CD4-positive, alpha-beta T cell treated with Interleukin-6 for 4 hours (primary cell): ENCODE data around the gene HCRTR2.
"Not testable (repeated sequence)": the region's sequence is repeated elsewhere in the genome, so short reads cannot be mapped to it uniquely, and the experiment has no call there.

Experiments
- DNase-seq: peaks from one replicate; pipeline ENCODE4 v3.0.0-alpha.2; 2020; ENCODE audit warnings: mixed read lengths

HCRTR2 gene

DNA sequence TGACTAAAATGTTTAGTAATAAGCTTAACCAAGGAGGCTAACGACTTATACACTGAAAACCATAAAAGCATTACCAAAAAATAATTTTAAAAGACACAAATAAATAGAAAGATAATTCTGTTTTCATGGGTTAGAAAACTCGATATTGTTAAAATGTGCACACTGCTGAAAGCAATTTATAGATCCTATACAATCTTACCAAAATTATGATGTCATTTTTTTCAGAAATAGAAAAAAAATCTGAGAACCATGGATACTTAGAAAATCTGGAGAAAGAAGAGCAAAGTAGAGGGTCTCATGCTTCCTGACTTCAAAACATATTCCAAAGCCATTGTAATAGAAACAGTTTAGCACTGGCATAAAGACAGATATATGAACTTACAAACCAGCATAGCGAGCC is 46.6 kb downstream of the HCRTR2 start:
- no peak for DNase-seq

DNA sequence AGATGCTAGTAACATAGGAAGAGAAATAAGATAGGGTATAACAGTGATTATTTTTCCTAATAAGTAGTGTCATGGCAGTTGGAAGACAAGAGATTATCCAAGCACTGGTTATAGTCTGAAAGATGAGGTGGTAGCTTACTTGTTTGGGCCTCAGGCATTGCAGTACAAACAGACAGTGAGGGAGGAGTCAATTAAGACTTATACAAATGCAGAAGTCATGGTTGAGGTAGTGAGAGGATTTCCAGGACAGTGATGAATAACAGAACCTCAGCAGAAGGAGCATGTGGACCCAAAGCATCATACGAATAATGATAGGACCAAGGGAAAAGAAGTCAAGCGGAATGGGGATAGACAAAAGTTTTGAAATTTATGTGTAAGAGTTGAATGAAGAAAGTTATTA is 53.5 kb downstream of the HCRTR2 start:
- no peak for DNase-seq

DNA sequence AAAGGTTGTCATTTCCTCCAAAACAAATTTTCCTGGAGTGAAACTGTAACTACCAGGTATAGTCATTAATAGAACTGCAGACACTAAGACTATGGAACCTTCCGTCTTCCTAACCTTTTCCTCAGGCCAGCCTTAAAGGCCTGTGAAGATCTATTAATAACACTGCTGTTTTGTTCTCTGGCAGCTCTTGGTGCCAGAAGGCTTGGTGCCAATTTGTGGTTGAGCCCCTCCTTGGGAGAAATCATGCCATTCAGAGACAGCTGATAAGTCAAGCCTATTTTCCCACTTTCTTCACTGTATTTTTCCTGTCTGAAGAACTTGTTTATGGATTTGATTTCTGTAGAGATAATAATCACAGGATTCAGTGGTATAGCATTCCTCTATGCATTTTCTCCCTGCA is 64.8 kb downstream of the HCRTR2 start:
- DNase-seq: no peak

DNA sequence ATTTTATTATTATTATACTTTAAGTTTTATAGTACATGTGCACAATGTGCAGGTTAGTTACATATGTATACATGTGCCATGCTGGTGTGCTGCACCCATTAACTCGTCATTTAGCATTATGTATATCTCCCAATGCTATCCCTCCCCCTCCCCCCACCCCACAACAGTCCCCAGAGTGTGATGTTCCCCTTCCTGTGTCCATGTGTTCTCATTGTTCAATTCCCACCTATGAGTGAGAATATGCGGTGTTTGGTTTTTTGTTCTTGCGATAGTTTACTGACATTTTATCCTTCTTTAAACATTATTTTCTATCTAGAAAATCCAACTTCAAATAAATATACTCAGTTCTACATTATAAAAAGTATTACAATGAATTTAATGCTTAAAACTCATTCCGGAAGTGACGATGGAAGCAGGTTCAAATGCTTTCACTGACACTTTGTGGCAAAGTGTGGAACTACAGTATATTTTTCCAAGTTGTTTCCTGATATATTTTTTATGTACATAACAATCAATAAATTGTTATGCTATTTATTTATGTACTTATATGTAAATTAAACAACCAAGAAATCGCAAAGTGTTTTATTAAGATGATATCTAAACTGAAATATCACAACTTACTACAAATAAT is 66.8 kb downstream of the HCRTR2 start:
- DNase-seq: not testable (repeated sequence)

DNA sequence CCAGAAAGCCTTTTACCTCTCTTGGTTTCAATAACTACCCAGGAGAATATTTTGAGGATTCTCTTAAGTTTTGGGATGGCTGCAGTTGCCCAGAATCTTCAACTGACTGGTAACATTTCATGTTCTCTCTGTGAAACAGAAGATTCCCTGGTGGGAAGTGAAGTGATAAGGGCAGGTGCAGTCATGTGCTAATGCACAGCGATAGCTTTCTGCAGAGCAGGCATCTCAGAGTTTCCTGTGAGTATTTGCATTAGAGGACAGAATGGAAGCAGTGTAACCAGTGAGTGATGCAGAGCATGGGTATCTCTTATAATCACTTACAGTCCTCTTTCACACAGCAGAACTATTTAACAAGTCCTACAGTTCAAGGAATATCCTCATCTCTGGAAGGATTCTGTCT is 76.1 kb downstream of the HCRTR2 start:
- no peak for DNase-seq

DNA sequence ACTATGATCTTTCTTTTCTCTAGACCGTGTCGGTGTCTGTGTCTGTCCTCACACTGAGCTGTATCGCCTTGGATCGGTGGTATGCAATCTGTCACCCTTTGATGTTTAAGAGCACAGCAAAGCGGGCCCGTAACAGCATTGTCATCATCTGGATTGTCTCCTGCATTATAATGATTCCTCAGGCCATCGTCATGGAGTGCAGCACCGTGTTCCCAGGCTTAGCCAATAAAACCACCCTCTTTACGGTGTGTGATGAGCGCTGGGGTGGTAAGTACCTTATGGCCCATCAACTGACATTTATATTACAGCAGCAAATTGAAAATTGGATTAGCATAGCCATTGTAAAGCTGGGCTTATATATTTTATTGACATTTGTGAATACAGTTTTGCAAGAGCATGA is 80.8 kb downstream of the HCRTR2 start:
- DNase-seq: no peak

DNA sequence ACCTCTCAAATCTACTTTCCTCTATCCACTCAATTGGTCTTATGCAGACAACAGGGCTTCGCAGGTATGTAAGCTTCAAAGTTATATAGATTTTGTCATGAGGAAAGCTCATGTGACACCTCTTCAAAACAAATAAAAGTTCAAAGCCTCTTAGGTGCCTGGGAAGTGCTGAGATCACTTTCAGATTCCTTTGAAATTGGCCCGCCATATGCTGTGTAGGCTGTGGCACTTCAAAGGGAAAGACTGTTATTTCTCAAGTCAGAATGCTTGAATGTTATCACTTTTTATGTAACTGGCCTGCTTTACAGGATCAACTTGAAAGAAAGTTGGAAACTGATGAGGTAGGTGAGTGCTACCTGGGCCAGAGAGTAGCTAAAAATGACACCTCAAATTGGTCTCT is 85.9 kb downstream of the HCRTR2 start:
- no peak for DNase-seq

DNA sequence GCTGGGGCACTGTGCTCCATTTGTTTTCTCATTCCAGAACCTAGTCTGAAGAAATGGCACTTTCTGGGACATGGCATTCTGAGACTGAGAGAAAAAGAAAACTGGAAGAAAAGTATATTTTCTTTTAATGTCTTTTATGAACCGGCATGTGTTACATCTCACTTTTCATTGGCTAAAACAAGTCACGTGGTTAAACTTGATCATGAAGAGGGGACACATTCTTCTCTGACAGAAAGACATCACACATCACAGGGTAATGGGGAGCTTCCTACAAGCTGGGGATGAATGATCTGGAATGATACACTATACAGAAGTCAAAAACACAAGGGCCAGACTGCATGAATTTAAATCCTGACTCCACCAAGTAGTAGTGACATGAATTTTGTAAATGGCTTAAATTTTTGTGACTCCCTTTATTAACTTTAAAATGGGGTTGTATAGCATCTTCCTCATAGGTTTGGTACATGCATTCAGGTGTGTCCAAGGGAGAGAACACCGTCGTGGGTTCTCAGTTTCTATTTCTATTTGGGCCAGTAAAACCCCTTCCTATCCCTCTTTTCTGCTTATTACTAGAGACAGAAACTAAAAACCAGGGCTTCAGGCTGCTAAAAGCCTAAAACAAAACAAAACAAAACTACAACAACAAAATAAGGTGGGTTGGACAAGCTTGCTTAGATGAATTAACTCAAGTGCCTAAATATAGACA is 91.2 kb downstream of the HCRTR2 start:
- DNase-seq: no peak

DNA sequence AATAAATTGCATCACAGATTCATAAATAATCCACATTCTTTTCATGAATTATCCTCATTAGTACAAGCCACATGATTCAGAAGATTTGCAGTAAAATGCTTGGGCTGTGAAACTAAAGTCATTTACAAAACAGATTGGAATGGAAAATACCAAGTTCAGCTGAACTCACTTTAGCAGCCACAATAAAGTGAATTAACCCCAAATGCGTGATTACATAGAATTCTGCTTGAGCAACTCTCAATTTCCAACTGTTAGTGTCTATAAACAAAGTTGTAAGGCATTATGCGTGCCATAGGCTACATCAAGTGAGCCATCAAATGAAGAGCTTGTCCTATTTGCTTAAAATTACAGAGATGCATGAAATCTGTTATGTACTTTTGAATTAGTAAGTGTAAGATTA is 92.6 kb downstream of the HCRTR2 start:
- DNase-seq: no peak

DNA sequence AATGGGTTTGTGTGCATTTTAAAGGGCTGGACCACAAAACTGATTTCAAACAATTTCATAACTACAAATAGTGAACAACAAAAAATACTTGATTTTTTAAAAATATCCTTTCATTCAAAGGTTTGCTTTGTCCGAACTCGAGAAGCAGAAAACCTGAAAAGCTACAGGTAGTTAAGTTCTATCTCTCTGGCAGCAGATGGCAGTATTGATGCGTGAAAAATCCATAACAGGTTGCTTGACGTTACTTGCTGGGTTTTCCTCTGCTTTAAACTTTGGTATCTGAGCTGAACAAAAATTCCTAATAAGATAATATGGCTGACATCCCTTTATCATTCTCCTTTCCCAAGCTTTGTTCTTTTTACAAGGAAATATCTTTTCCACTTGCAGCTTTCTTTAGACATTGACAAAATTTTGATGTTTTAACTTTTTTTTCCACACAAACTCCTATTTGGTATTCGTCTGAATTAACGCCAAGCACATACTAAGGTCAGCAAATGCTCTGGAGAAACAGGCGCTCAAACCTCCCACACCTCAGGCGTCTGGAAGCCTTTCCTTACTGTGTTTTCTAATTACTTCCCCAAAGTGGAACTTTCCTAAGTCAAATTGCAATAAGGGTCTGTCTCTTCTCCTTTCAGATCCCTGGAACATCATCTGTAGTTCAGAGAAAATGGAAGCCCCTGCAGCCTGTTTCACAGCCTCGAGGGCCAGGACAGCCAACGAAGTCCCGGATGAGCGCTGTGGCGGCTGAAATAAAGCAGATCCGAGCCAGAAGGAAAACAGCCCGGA is 102.6 kb downstream of the HCRTR2 start:
- DNase-seq: no peak

DNA sequence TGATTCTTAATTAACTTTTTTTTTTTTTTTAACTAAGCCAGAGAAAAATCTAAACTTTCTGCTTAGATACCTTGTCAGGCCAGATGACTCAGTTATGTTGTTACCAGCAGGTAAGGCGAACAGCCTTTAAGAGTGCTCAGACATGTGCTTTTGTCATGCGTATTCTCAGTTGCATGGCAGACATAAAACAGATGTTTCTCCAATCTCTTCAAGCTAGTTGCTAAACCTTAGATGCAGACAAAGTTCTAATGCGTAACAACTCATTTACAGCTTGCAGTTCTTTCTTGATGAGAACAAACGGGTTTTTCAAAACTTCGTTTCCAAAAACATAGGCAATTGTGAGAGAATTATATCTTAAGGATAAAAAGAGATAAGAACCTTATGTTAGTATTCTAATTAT is 103.3 kb downstream of the HCRTR2 start:
- DNase-seq: no peak

DNA sequence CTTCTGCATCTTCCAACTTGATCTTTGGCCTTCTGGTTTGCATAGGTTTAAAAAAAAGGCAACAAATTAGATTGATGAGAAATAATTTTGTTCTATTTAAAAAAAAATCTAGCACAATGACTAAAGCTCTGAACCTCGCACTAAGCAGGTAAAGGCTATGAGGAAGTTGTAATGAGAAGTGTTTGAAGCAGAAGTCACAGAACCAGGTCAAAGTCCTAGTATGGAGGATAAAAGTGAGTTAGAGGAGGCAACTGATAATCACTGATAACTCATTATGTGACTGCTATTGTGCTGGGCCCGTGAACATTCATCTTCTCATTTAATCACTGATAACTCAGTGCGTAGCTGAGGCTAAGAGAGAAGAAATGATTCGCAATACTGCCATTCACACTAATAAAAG is 106.9 kb downstream of the HCRTR2 start:
- no peak for DNase-seq

DNA sequence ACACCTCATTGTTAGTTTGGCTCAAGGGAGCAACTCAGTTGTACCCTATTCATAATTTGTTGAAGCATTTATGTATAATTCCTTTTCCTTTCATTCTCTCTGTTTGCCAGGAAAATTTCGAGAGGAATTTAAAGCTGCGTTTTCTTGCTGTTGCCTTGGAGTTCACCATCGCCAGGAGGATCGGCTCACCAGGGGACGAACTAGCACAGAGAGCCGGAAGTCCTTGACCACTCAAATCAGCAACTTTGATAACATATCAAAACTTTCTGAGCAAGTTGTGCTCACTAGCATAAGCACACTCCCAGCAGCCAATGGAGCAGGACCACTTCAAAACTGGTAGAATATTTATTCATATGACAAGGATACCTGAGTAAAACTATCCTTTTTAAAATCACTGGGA is 107.8 kb downstream of the HCRTR2 start:
- DNase-seq: no peak

DNA sequence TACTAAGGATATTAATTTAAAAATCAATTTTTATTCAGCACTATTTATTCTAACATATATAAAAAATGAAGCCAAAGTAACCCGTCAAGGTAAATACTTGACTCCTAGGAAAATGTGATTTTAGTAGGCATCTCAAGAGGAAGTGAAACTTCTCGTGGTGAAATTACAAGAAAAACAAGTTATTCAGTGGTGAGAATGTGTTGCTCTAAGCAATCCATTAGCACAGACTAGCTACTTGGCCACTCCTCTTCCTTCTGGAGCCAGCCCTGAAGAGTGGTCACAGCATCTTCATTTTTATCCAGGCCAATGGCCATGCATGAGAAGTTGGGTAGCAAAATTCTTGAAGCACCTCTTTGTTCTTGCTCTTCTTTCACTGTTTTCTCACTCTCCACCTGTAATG is 112.5 kb downstream of the HCRTR2 start:
- DNase-seq: no peak

DNA sequence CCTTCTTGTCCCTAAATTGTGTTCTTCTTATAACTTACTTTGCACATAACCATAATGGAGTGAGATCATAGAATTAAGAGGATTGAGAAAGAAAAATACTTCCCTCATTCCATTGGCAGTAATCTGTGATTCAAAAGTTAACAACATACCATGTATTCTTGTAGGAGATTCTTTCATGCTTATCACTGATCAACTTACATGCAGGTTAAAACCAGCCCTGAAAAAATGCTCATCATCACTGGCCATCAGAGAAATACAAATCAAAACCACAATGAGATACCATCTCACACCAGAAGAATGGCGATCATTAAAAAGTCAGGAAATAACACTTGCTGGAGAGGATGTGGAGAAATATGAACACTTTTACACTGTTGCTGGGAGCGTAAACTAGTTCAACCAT is 116.4 kb downstream of the HCRTR2 start:
- DNase-seq: no peak

DNA sequence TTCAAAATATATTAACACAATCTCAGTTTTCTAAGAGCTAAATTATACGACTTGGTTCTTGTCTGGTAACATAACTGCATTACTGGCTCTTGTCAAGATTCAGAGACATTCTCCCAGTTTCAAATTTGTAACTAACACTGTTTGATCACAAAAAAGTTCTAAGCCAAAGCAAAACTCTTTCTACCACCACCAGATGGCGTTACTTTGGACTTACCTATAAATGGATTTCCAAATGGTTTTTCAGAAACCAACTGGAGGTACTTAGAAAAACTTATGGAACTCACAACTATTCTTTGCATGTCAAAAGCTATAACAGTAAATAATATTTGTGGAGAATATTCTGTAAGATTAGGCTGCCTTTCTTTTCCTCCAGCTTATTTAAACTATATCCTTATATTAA is 118.8 kb downstream of the HCRTR2 start:
- no peak for DNase-seq

DNA sequence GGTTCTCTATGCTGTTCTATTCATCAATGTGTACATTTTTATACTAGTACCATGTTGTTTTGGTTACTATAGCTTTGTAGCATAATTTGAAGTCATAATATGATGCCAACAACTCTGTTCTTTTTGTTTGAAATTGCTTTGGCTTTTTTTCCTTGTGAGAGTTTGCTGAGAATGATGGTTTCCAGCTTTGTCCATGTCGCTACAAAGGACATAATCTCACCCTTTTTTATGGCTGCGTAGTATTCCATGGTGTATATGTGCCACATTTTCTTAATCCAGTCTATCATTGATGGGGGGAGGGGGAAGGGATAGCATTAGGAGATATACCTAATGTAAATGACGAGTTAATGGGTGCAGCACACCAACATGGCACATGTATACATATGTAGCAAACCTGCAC is 122.9 kb downstream of the HCRTR2 start:
- DNase-seq: not testable (repeated sequence)

DNA sequence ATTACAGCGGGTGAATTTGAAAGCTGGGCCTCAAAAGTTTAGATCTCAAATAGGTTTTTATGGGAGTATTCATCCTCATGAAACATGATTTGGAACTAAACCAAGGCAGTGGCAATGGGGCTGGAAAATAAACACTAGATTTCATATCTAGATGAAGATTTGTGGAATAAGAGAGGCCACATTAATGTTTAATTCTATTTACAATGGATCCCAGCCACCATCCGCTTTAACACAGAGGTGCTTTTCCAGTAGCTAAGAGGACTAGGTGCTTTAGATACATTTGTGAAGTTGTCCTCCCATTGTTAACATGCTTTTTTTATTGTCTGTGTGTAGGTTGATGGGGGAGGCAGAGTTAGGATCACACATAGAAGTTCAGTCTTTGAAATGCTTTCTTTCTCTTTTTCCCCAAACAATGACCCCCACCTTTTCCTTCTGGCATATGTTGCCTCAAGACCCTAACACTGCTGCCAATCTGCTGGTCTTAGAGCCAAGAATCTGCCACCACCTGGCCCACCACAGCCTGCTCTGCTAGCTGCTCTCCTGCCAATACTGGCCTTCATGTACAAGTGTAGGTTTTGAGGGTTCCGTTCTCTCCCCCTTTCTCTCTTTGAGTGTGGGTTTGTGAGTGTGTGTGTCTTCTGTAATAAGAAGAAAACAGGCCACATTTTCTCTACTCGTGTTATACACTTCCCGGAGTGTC is 125.1 kb downstream of the HCRTR2 start:
- no peak for DNase-seq

DNA sequence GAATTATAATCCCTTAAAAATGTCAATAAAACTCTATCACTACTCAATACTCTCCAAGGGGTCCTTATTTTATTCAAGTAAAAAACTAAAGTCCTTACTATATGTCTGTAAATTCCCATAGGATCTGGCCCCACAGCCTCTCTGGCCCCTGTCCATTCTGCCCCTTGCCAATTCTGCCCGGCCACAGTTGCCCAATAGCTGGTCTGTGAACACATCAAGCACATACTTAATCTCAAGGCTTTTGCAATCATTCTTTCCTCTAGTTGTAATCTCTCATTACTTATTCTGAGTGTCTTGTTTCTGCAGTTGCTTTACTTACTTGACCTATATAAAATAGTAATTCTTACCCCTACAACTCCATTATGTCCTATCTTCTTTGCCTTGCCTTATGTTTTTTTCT is 130.4 kb downstream of the HCRTR2 start:
- no peak for DNase-seq

DNA sequence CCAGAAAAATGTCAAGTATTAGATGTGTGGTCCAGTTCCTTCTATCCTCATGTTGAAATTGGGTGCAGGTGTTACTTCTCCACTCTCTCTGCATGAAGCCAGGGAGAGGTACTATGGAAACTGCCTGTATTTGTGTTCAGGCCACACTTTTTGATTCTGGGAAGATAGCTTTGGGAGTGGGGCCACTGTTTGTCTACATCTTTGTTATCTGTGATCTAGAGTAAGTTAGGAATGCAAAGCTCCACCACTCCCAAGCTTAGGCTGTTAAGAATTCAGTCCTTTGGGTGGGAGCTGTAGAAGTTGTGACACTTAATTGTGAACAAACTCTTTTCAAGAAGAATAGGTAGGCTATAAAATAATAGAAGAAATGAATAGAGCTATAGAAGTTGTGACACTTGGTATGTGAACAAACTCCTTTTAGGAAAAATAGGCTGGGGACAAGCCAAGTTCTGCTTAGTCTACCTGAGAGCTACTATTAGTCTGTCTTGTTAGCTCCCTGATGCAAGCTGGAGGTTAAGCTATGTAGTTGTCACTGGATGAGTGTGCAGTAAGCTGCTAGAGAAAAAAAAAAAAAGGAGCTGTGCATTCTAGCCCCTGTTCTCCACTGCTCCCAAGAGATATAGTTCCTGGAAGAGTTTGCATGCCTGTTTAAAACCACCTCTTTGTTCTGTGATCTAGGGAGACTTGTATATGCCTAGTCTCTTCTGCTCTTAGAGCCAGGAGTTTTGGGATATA is 145.8 kb downstream of the HCRTR2 start:
- DNase-seq: no peak

DNA sequence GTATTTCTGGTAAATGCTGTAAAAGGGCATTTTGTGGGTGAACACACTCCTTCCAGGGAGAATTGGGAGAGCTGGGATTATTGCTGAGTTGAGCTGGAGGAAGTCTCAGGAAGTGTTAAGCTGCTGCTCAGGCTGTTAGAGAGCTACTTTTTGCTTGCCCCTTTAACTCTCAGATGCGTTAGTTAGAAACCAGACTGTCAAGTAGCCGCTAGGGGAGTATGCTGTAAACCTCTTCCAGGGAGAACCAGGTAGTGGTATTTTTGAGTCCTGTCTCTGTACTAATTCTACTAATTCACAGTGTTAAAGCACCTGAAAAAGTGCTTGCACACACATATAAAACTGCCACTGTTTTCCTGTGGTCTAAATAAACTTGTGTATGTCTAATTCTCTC is 146.4 kb downstream of the HCRTR2 start:
- no peak for DNase-seq

DNA sequence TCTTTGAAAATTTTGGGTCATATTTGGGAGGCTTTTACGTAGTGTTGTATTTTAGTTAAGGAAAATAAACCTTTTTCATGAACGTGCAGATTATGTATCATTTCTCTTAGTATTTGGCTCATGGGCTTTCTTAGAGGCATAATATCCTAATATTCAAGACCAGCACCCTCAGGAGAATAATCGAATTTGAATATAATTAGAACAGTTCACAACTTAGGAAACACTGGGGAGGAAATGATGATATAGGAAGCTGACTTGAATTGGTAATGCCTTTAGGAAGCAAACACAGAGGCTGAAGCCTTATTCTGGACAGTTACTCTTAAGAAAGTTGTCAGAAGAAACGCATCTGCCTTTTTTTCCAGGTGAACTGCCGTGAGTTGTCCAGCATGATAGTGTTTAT is 152.9 kb downstream of the HCRTR2 start, which contains the start of gene GFRAL:
Gene GFRAL (plus strand): TSS at position 301 of the 400 bp plus-strand sequence. CDS start 86 bp downstream, at position 387.
- no peak for DNase-seq
